Stimulated activated memory B cell treated with anti-CD40 and anti-IgM and Interleukin-4, amounts not matched to agents 10 μg/mL and 1 μg/mL and 100 μg/mL, for 72 hours (primary cell): ENCODE measurements around the gene HPS3.
A peak's percentile ranks its signal among the peaks of the same experiment; 100 is the strongest.
"Not testable (repeated sequence)": the region's sequence is repeated elsewhere in the genome, so short reads cannot be mapped to it uniquely, and the experiment has no call there.

Source experiments
- ATAC-seq: fragments of 150-1000 bp; cut with Tn5 transposase; 2 replicates; pipeline ENCODE4 v1.10.0; 2021
- H3K27ac Mint-ChIP-seq: one replicate; pipeline ENCODE4 v1.8.0; 2022; ENCODE audit warnings: mild to moderate bottlenecking, mixed read lengths
- H3K27me3 Mint-ChIP-seq: one replicate; pipeline ENCODE4 v1.8.0; 2022; ENCODE audit warnings: mixed read lengths
- H3K36me3 Mint-ChIP-seq: one replicate; pipeline ENCODE4 v1.8.0; 2022; ENCODE audit warnings: mixed read lengths
- H3K4me1 Mint-ChIP-seq: one replicate; pipeline ENCODE4 v1.8.0; 2022; ENCODE audit warnings: mixed read lengths
- H3K4me3 Mint-ChIP-seq: one replicate; pipeline ENCODE4 v1.8.0; 2022; ENCODE audit warnings: mild to moderate bottlenecking, moderate library complexity, mixed read lengths
- H3K9me3 Mint-ChIP-seq: one replicate; pipeline ENCODE4 v1.8.0; 2022; ENCODE audit warnings: mixed read lengths

The HPS3 gene, protein sequence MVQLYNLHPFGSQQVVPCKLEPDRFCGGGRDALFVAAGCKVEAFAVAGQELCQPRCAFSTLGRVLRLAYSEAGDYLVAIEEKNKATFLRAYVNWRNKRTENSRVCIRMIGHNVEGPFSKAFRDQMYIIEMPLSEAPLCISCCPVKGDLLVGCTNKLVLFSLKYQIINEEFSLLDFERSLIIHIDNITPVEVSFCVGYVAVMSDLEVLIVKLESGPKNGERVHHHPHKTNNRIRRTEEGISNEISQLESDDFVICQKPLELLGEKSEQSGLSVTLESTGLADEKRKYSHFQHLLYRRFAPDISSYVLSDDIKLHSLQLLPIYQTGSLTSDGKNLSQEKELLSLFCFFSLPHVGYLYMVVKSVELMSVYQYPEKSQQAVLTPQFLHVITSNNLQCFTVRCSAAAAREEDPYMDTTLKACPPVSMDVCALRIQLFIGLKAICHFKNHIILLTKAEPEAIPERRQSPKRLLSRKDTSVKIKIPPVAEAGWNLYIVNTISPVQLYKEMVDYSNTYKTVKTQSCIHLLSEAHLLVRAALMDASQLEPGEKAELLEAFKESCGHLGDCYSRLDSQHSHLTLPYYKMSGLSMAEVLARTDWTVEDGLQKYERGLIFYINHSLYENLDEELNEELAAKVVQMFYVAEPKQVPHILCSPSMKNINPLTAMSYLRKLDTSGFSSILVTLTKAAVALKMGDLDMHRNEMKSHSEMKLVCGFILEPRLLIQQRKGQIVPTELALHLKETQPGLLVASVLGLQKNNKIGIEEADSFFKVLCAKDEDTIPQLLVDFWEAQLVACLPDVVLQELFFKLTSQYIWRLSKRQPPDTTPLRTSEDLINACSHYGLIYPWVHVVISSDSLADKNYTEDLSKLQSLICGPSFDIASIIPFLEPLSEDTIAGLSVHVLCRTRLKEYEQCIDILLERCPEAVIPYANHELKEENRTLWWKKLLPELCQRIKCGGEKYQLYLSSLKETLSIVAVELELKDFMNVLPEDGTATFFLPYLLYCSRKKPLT

GRCh38 chr3:149129326-149130205 is at the start of gene HPS3:
TSS of gene HPS3 (plus strand) at chr3:149129638. CDS start at chr3:149129724, 86 bp downstream.
- H3K9me3 Mint-ChIP-seq, result no peaks in the 10 kb centered on the region
- H3K27ac Mint-ChIP-seq, result peak within 1 kb of the TSS; percentile 92
- H3K36me3 Mint-ChIP-seq, result peaks cover 12% of the 10 kb centered on the region
- peaks cover 43% of the 10 kb centered on the region for H3K4me1 Mint-ChIP-seq
- H3K27me3 Mint-ChIP-seq, result no peaks in the 10 kb centered on the region
- peak; percentile 98 for ATAC-seq
- H3K4me3 Mint-ChIP-seq, result peak within 1 kb of the TSS; percentile 96

DNA sequence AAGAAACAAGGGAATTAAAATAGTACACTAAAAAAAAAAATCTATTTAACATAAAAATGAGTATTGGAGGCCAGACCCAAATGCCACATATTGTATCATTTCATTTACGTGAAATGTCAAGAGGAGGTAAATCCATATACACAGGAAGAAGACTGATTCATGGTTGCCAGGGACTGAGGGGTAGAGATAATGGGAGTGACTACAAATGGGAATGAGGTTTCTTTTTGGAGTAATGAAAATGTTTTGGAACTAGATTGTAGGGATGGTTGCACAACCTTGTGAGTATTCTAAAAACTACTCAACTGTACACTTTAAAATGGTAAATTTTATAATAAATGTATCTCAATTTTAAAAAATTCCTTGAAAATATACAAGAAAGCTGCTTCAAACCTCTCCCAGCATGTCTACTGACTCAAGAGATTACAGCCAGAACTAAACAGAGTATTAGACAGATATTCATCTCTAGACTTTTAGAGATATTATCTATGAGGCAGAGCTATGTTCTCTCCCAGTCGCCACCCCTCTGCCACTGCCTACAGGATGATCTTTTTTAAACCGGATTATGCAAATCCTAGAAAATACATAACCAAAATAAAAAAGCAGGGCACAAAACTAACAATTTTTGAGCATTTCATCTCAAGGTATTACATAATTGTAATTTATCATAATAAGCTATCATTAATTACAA is 49.3 kb upstream of the HPS3 start:
- no peaks in the 10 kb centered on the region for H3K27me3 Mint-ChIP-seq
- H3K4me1 Mint-ChIP-seq, result peaks cover 6% of the 10 kb centered on the region
- no peak overlapping the region for H3K4me3 Mint-ChIP-seq
- peaks cover 13% of the 10 kb centered on the region for H3K36me3 Mint-ChIP-seq
- no peak for ATAC-seq
- no peaks in the 10 kb centered on the region for H3K9me3 Mint-ChIP-seq
- no peak overlapping the region for H3K27ac Mint-ChIP-seq

DNA sequence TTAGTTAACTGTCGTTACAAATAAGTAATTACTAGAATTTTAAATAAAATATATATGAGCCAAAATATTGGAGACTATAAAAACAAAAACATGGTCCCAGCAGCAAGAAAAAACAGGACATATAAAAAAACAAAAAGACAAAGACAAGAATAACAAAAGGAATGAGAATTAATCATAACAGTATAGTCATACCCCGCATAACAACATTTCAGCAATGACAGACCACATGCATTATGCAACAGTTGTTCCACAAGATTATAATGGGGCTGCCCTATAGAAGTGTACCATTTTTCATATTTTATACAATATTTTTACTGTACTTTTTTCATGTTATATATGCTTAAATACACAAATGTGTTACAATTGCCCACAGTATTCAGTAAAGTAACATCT is 48.7 kb upstream of the HPS3 start:
- Mint-ChIP-seq H3K4me3 (no peak overlapping the region), H3K36me3 (peaks cover 13% of the 10 kb centered on the region), H3K27ac (no peak overlapping the region), H3K27me3 (no peaks in the 10 kb centered on the region), H3K9me3 (no peaks in the 10 kb centered on the region), H3K4me1 (peaks cover 11% of the 10 kb centered on the region)
- no peak for ATAC-seq

DNA sequence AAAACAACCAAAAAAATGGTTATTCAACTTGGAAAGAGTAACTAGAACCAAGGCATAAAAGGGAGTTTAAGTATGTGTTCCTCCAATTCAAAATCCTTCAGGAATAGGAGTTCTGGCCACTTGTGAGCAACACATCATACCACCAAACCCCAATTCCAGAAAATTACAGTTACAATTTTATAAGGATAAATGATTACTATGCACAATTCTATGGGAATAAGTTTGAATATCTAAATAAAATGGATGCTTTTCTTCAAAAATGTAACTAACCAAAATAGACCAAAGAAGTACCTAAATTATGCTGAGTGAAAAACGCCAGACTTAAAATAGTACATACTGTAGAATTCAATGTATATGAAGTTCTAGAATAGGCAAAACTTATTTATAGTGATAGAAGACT is 47.7 kb upstream of the HPS3 start:
- Mint-ChIP-seq H3K9me3 (no peaks in the 10 kb centered on the region), H3K27ac (no peak overlapping the region), H3K4me1 (peaks cover 14% of the 10 kb centered on the region), H3K4me3 (no peak overlapping the region), H3K36me3 (peaks cover 13% of the 10 kb centered on the region), H3K27me3 (no peaks in the 10 kb centered on the region)
- no peak for ATAC-seq

DNA sequence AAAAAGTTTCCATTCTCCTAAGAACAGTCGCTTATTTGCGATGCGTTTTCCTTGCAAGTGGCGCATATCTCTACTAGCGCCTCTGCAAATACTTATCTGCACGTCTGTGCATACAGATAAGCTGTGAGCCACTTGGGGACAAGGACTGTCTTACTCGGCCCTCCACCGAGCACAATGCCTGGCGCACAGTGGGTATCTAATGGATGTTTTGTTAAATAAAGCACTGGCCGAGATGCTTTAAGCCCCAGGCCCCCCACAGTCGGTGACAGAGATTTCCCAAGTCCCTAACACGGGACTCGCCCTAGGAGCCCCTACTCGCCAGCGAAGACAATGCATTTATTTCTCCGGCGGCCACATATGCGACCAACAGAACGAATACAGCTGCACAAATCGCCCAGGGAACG is 43.6 kb upstream of the HPS3 start:
- Mint-ChIP-seq H3K27me3 (no peaks in the 10 kb centered on the region), H3K4me1 (peaks cover 35% of the 10 kb centered on the region), H3K4me3 (peak overlapping the region; percentile 97), H3K36me3 (peaks cover 7% of the 10 kb centered on the region), H3K9me3 (no peaks in the 10 kb centered on the region), H3K27ac (peak overlapping the region; percentile 81)
- ATAC-seq, result peak; percentile 63

- H3K4me1 Mint-ChIP-seq, result peaks cover 37% of the 10 kb centered on the region
- peak; percentile 99 for ATAC-seq
- no peaks in the 10 kb centered on the region for H3K27me3 Mint-ChIP-seq
- peak within 1 kb of the TSS; percentile 81 for H3K27ac Mint-ChIP-seq
- H3K9me3 Mint-ChIP-seq, result no peaks in the 10 kb centered on the region
- peak within 1 kb of the TSS; percentile 97 for H3K4me3 Mint-ChIP-seq
- peaks cover 7% of the 10 kb centered on the region for H3K36me3 Mint-ChIP-seq
Measured at GRCh38 chr3:149086232-149086988, 43.0 kb upstream of the HPS3 start, which contains the start of gene HLTF. TSS of gene HLTF (minus strand) at chr3:149086533. CDS start at chr3:149086336, 197 bp downstream.

DNA sequence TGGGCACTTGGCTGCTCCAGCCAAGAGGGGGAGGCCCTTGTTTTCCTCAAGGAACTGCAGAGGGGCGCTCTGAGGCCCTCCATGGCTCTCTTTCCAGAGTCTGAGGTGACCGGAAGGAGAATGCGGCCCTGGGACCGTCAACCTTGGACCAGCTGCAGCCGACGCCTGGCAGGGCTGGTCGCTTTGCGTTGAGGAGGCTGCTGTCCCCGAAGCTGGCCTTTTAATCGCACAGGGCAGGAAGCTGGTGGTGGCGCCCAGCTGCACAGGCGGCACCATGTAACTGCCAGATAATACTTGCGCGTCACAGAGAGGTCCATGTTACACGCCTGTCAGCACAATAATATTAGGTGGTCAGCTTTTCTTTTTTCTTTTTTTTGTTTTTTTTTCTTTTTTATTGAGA is 42.2 kb upstream of the HPS3 start:
- peaks cover 37% of the 10 kb centered on the region for H3K4me1 Mint-ChIP-seq

DNA sequence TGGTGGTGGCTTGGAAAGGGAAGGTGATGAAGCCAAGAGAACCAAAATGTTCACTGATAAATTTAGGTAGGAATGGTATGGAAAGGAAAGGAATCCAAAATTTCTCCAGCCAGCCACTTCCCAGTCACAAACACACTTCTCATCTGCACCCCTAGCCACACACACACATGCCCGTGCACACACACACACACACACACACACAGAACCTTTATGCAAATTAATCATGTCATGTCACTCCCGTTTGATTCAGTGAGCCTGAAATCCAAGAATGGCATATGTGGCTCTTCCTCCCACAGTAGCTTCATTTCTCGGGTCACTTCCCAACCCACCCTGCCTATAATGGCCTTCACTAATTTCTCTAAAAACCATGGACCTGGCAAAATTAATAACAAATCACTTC is 40.0 kb upstream of the HPS3 start:
- Mint-ChIP-seq H3K4me1 (peaks cover 37% of the 10 kb centered on the region), H3K27ac (no peak overlapping the region), H3K4me3 (no peak overlapping the region), H3K9me3 (no peaks in the 10 kb centered on the region), H3K36me3 (no peaks in the 10 kb centered on the region), H3K27me3 (no peaks in the 10 kb centered on the region)
- ATAC-seq, result no peak

More for the DNA sequence above, 42.2 kb upstream of the HPS3 start:
- ATAC-seq, result no peak
- Mint-ChIP-seq H3K9me3 (no peaks in the 10 kb centered on the region), H3K27me3 (no peaks in the 10 kb centered on the region), H3K27ac (no peak overlapping the region), H3K36me3 (peaks cover 3% of the 10 kb centered on the region), H3K4me3 (peak overlapping the region; percentile 97)

GRCh38 chr3:149090461-149090860 is 39.0 kb upstream of the HPS3 start:
- H3K27ac Mint-ChIP-seq, result no peak overlapping the region
- H3K9me3 Mint-ChIP-seq, result no peaks in the 10 kb centered on the region
- H3K27me3 Mint-ChIP-seq, result no peaks in the 10 kb centered on the region
- H3K4me3 Mint-ChIP-seq, result no peak overlapping the region
- peaks cover 31% of the 10 kb centered on the region for H3K4me1 Mint-ChIP-seq
- no peak for ATAC-seq
- no peaks in the 10 kb centered on the region for H3K36me3 Mint-ChIP-seq

DNA sequence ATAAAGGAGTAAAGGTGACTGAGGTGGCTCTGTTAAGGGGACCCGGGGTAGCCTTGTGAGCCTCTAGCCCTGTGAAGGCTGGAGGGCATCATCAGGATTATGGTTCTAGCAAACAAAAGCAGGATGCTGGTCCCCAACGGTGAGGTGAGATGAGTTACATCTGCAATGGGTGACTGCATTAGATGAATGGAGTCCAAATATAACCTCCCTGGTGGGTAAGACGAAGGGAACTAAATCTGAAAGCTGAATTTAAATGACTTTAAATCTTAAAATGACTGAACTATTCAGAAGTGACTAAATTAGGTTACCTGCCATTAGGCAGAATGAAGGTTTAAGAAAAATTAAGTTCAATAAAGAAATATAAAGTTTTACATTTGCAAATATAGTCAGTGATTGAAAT is 38.5 kb upstream of the HPS3 start:
- no peak for ATAC-seq
- Mint-ChIP-seq H3K4me3 (no peak overlapping the region), H3K36me3 (no peaks in the 10 kb centered on the region), H3K27ac (no peak overlapping the region), H3K4me1 (peaks cover 32% of the 10 kb centered on the region), H3K9me3 (no peaks in the 10 kb centered on the region), H3K27me3 (no peaks in the 10 kb centered on the region)

DNA sequence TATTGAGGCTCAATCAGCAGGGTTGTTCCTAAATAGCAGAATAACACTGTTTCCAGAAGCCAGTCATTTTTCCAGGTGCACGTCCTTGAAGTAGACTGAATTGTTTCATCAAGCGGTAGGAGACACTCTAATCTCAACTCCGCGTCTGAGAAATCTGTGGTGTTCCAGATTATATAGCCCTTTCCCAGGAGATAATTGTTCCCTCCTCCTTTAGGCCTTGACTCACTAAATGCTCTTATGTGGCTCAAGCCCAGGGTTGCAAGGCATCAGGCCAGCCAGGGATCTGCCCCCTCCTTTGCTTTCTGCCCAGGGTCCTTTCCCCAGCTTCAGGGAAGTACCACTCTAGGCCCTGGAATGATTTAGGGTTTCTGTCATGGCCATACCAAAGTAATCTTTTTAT is 37.5 kb upstream of the HPS3 start:
- Mint-ChIP-seq H3K4me1 (peaks cover 37% of the 10 kb centered on the region), H3K9me3 (no peaks in the 10 kb centered on the region), H3K27ac (no peak overlapping the region), H3K27me3 (no peaks in the 10 kb centered on the region), H3K36me3 (no peaks in the 10 kb centered on the region), H3K4me3 (no peak overlapping the region)
- ATAC-seq, result no peak

DNA sequence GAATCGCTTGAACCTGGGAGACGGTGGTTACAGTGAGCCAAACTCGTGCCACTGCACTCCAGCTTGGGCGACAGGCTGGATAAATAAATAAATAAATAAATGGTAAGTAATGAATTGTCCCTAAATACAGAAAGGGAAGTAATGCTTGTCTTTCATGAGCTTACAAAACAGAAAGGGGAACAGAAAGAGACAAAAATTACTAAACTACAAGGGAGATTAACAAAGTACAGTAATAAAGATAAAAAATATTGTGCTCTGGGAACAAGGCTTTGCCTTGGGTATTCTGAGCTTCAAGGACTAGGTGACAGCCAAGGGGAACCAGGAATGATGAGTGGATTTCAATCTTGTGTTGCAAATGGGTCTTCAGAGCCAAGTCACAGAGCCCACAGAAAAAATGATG is 34.0 kb upstream of the HPS3 start:
- H3K9me3 Mint-ChIP-seq, result no peaks in the 10 kb centered on the region
- H3K27me3 Mint-ChIP-seq, result no peaks in the 10 kb centered on the region
- H3K27ac Mint-ChIP-seq, result peak overlapping the region; percentile 15
- H3K4me3 Mint-ChIP-seq, result peak overlapping the region; percentile 13
- ATAC-seq, result peak; percentile 87
- H3K4me1 Mint-ChIP-seq, result peaks cover 19% of the 10 kb centered on the region
- no peaks in the 10 kb centered on the region for H3K36me3 Mint-ChIP-seq

- H3K4me1 Mint-ChIP-seq, result peaks cover 14% of the 10 kb centered on the region
- not testable (repeated sequence) for H3K27ac Mint-ChIP-seq, H3K27me3 Mint-ChIP-seq, H3K36me3 Mint-ChIP-seq, ATAC-seq, H3K4me3 Mint-ChIP-seq, H3K9me3 Mint-ChIP-seq
Measured at GRCh38 chr3:149097987-149098386, 31.5 kb upstream of the HPS3 start.

- no peak overlapping the region for H3K4me3 Mint-ChIP-seq
- no peaks in the 10 kb centered on the region for H3K27me3 Mint-ChIP-seq
- no peaks in the 10 kb centered on the region for H3K36me3 Mint-ChIP-seq
- no peak overlapping the region for H3K27ac Mint-ChIP-seq
- ATAC-seq, result no peak
- peaks cover 3% of the 10 kb centered on the region for H3K4me1 Mint-ChIP-seq
- H3K9me3 Mint-ChIP-seq, result peaks cover 3% of the 10 kb centered on the region
Measured at GRCh38 chr3:149101154-149101553, 28.3 kb upstream of the HPS3 start.
